GM12875 (cell line): ENCODE results near the gene CLTRN.
"Not testable (repeated sequence)": the region's sequence is repeated elsewhere in the genome, so short reads cannot be mapped to it uniquely, and the experiment has no call there.

ENCODE experiments used
- H3K4me3 ChIP-seq: one replicate; pipeline ENCODE4 v1.5.1; 2011; ENCODE audit warnings: low read depth, low read length, control low read depth
- TF ChIP-seq, protein P1 (sequence below): IDR thresholded peaks from 2 replicates; pipeline ENCODE4 v1.5.1; 2011; ENCODE audit warnings: low read depth, mild to moderate bottlenecking, control low read depth, inconsistent platforms, low read length, moderate library complexity, borderline replicate concordance; ENCODE audit not compliant: insufficient read depth

CLTRN gene

DNA sequence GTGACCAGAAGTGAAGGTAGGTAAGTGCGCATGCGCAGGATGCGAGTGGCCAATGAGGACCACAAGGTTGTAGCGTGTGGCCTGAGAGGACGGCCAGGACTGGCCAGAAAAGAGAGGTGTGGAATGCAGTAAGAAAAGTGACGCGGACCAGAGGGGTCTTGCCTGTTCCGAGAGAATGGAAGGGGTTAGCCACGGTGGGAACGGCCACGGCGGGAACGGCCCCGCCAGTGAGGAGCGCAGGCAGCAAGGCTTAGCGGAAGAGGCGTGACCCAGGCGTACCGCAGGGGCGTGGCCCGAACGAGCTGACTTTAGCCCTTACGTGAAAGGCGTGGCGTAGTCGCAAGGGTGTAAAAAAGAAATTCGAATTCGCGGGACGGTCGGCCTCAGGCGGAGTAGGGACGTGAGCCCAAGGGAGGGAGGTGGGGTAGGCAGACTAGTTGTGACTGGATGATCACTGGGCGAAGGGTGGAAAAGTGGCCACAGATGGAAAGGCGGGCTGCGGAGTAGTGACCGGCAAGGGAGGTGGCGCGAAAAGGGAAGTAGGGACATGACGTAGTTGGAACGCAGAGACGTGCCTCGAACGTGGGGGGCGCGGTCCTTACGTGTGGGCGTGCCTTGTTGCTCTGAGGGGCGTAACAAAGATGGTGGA, 10.4 kb upstream of the CLTRN start:
- H3K4me3 ChIP-seq, result peak overlapping the region; percentile 100
- TF ChIP-seq, protein P1, sequence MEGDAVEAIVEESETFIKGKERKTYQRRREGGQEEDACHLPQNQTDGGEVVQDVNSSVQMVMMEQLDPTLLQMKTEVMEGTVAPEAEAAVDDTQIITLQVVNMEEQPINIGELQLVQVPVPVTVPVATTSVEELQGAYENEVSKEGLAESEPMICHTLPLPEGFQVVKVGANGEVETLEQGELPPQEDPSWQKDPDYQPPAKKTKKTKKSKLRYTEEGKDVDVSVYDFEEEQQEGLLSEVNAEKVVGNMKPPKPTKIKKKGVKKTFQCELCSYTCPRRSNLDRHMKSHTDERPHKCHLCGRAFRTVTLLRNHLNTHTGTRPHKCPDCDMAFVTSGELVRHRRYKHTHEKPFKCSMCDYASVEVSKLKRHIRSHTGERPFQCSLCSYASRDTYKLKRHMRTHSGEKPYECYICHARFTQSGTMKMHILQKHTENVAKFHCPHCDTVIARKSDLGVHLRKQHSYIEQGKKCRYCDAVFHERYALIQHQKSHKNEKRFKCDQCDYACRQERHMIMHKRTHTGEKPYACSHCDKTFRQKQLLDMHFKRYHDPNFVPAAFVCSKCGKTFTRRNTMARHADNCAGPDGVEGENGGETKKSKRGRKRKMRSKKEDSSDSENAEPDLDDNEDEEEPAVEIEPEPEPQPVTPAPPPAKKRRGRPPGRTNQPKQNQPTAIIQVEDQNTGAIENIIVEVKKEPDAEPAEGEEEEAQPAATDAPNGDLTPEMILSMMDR, result no peak

- TF ChIP-seq, protein P1, result no peak
- H3K4me3 ChIP-seq, result peak overlapping the region; percentile 100
Measured at GRCh38 chrX:15674514-15674840, 9.9 kb upstream of the CLTRN start.

GRCh38 chrX:15673970-15674369, 9.4 kb upstream of the CLTRN start:
- TF ChIP-seq, protein P1, result no peak
- H3K4me3 ChIP-seq, result peak overlapping the region; percentile 100

DNA sequence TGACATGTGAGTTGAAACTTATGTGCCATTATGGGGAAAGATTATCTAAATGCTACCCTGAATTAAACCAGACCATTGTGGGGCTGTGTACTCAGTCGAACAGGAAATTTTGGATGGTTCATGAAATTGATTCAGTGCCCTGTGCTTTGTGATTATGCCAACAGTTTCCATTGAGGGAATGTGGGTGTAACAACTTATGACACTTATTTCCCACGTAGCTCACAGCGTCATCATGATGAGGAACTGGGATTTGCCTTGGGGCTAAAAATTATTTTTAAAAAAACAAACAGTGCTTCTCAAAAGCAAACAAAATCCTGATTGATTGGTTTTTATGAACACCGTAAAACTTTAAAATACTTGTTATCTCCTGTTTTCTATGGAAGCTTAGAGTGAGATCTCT, 8.3 kb upstream of the CLTRN start:
- TF ChIP-seq, protein P1, result no peak
- no peak overlapping the region for H3K4me3 ChIP-seq

GRCh38 chrX:15663439-15663838, 1.2 kb downstream of the CLTRN start:
- no peak overlapping the region for H3K4me3 ChIP-seq
- TF ChIP-seq, protein P1, result no peak

DNA sequence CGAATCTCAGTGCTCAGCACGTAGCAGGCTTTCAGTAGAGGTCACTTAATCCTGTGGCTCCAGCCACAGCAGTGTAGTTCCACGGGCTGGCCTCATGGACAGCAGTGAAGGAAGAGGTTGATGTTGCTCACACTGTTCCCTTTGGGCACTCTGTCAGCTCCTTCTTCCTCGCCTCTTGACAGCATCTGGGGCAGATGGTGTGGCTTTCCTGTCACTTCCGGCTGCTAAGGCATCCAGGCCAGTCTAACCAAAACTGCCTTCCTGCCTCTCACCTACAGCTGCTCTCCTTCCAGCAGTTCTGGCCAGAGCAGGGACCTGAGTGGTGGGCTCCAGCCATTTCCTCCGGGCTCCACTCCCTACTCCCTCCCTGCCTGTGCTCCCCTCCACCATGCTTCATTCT, 9.8 kb downstream of the CLTRN start:
- not testable (repeated sequence) for H3K4me3 ChIP-seq

DNA sequence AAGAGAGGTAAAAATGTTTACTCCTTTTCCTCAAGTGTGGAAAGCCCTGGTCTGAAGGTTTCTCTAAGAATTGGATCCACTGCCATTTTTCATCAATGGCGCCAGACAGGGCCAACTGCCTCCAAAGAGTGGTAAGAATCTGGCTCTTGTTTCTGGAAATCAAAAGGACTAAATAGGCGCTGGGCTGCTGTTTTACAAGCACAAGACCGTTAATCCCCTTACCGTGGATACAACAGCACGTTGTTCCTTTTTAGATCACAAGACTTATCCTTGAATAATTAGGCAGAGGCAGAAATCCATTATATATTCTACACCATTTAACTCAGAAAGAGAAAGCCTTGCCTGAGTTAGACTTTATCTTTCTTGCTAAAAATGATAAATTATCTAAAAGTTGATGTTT, 10.6 kb downstream of the CLTRN start:
- no peak overlapping the region for H3K4me3 ChIP-seq
- TF ChIP-seq, protein P1, result no peak

DNA sequence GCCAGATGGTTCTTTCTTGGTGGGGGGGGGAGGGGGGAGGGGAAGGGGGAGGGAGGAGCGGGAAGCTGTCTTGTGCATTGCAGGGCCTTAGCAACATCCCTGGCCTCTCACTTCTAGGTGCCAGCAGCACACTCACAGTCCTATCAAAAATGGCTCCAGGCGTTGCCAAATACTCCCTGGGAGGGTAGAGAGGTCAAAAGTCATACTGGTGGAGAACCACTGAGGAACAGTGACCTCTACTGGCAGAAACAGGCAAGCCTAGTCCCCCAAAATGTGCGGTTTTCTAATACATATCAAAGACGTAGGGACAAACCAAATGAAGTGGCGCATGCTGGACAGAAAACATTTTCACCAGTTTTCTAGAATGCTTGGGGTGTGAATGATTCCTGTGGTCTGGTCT, 17.1 kb downstream of the CLTRN start:
- not testable (repeated sequence) for H3K4me3 ChIP-seq
